GM15510 (cell line): ENCODE data around the gene COX10.
"Not testable (repeated sequence)": the region's sequence is repeated elsewhere in the genome, so short reads cannot be mapped to it uniquely, and the experiment has no call there.

Experiments
- POLR2A ChIP-seq: IDR thresholded peaks from 3 replicates; pipeline ENCODE4 v1.6.1; 2011; ENCODE audit warnings: borderline replicate concordance; ENCODE audit not compliant: insufficient read length; ENCODE audit errors: extremely low read depth

COX10 gene

DNA sequence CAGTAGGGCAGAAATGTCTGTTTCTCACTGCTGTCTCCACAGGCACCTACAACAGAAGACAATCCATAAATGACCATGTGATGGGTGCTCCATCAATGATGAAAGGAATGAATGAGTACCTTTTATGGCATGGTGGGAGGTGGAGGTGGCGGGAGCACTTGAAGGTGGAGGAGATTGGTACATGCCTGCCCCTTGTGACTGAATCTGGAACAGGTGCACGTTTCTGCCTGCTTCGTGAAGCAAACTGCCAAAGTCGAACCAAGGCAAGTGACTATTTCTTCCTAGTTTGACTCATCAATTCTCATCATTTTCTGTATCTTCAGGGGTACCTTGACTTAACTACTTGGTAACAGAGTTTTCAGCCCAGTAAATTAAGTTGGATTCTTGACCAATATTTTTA is 141.9 kb downstream of the COX10 start:
- no peak for TF ChIP-seq POLR2A

DNA sequence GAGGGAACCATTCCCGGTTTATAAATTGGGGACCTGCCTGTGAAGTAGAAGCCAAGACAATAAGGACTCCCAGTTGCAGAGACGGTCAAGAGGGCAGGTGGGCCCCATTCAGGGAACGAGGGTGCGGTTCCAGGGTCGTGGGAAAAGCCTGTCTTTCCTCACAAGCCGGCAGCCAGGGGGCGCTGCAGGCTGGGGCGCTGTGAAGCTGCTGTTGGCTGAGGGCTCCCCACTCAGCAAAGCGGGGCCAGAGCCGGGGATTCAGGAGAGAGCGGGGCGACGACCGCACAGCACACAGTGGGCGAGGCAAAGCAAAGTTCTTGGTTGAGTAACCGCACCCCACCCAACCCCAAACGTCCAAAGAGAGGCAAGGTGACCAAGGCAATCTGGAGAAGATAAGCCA is 142.5 kb downstream of the COX10 start:
- TF ChIP-seq POLR2A, result no peak

DNA sequence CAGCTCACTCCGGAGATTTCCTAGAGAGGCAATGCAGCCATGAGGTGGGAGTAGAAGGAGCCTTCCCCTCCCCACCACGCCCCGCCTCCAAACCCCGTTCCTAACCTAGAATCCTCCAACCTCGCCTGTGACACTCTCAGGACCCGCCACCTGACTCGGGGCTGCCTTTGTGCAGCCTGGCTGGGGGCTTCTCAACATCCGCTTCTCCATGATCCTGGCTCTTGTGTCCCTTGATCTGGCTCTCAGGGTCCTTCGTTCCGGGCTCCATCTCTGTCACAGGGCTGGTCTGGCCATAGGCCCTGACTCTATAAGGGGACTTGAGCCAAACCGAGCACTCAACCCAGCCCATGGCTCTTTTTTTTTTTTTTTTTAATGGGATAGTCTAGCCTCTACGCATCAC is 143.1 kb downstream of the COX10 start:
- no peak for TF ChIP-seq POLR2A

DNA sequence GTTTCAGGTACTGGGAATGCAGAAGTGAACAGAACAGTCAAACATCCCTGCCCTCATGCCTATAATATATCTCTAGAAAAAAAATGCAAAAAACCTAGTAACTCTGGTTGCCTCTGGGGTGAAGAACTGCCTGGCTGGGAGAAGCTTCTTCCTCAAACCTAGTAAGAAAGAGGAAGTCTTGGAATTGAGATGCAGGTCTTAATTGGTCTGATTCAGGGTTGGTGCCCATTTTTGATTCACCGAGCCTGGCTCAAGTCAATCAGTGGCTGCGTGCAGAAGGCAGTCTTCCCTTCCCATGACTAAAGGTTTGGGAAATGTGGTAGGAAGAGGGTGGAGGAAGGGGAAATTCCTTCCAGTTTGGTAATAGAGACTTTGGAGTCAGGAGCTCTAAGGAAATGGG is 145.0 kb downstream of the COX10 start:
- no peak for TF ChIP-seq POLR2A

DNA sequence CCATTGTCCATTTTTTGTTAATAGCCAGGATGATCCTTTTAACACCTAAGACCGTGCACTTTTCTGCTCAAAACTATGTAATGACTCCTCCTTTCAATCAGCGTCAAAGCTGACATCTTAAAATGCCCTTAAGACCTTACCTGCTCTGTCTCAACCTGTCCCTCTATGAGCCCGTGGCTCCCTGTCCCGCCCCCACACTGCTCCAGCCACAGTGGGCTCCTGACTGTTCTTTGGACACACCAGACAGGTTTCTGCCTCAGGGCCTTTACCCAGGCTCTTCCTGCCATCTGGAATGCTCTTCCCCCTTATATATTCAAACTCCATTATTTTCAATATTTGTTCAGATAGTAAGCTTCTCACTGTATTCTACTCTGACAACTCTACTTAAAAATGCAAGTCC is 153.3 kb downstream of the COX10 start:
- TF ChIP-seq POLR2A, result no peak

DNA sequence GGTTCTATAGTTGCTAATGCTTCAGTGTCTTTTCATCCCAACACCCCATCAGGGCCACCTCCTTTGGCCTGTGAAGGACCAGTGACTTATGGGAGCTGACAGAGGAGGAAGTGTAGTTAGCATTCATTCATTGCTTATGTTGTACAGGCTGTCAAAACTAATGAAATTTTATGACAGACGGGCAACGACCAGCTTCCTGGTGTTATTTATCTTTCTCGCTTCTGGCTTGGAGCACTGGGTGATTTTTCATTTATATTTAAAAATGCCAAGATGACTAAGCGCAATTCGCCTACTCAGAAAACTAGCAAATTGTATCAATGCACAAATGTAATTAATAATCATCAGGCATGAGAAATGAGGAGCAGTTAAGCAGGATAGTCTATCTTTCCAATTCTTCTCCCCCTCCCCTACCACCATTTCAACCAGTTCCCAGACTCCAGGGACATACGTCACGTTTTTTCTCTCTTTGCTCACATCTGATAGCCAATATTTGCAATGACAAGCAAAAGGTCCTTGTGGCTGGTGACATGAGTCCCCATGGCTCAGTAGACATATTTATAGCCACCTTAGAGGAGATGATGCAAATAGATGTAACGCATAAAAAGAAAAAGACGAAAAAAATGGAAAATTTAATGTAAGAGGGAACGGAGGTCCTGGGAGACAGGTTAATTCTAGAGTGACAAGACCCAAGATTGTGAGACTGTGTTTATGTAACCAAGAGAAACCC is 156.1 kb downstream of the COX10 start:
- no peak for TF ChIP-seq POLR2A

DNA sequence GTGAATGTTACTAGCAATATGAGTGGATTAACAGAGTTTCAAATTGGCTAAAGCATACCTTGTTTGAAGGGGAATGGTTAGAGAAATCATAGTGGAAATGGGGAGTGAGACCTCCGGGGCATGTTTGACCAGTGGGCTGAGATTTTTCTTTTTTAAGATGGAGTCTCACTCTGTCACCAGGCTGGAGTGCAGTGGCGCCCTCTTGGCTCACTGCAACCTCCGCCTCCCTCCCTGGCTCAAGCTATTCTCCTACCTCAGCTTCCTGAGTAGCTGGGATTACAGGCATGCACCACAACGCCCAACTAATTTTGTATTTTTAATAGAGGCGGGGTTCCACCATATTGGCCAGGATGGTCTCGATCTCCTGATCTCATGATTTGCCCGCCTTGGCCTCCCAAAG is 157.7 kb downstream of the COX10 start:
- TF ChIP-seq POLR2A, result no peak

DNA sequence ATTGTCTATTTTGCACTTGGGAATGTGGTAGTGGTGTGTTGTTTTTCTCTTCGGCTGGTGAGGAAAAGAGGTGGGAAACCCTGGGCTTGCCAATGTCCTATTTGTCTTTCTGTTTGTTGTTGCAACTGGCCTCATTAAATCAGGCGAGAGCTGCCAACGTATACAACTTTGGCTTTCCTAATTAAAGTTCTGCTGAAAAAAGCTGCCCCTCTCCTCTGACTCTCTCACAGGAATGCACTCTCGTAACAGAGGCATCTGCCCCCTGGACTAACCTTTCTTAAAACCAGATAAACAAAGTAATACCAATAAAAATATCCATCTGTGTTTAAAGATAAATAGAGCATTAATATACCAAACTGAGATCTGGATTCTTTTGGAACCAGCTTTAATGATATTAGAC is 159.6 kb downstream of the COX10 start:
- TF ChIP-seq POLR2A, result no peak

DNA sequence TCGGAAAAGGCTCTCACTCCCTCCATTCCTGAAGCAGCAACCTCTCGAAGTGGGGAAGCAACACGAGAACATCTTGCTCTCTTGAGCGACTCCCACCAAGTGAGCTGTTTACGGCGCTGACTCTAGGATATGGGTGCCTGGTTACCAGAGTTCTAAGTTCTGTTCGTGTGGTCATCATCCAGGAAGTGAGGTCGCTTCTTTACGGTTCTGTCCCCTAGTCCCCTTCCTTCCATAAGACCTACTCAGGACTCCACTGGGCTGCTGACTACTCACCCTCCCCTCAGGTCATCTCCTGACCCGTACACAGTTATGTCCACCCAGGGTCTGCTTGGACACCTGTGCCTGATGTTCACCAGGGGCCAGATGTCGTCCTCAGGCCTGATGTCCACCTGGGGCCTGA is 167.5 kb downstream of the COX10 start, which contains the start of gene CDRT15:
TSS of gene CDRT15 (minus strand) at position 101 of the 400 bp plus-strand sequence. CDS start at position 72, 29 bp downstream.
- TF ChIP-seq POLR2A, result not testable (repeated sequence)

DNA sequence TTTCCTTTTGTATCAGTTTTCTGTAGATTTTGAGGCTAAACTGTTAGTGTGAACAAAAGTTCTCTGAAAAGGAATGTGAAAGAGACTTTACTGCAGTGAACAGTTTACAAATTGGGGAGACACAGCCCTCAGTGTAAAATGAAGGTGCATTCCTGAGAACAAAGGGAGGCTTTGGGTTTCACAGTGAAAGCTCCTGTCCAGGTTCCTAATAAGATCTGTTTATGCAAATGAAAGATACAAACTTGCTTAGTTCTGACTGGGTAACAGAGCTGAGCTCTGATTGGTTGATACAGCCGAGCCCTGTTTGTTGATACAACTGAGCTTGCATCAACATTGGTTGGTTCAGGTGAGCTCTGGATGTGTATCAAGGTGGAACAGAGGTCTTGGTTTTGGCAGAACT is 175.7 kb downstream of the COX10 start:
- TF ChIP-seq POLR2A, result no peak

DNA sequence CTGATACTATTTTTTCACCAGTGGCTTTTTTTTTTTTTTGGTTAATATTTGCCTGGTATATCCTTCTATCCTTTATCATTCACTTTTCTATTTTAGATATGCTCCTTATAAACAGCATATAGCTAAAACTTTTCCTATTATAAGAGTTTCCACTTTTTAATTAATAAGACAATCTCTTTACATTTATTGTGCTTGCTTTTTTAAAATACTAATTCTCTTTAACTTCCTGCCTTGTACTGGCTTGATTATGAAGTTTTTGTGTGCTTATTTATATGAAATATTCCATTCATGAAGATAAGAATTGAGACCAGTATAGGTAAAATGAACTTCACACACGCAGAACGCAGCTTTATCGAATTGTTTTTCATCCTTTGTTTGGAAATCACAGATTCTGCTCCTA is 176.3 kb downstream of the COX10 start:
- no peak for TF ChIP-seq POLR2A
